Stomach (tissue), 9 donors: Measurements from ENCODE around the gene DISC1. TPM values are rescaled to one million over a fixed set of nuclear protein-coding genes. Genes with fewer than 3 reads are reported as not detected.

ENCODE experiments used
- DNase-seq, 2 donors: peaks; one replicate each; pipeline versions ENCODE4 v3.0.0 to v3.0.0-alpha.2; 2013 to 2019
- H3K27ac ChIP-seq, 5 donors: fragments of 200-600 bp in 4 of 5; sonication (generic) in 4 of 5; one replicate each; pipeline ENCODE4 v1.5.1; 2013 to 2019; ENCODE audit warnings: mild to moderate bottlenecking in 1 of 5, moderate library complexity in 1 of 5
- H3K27me3 ChIP-seq, 3 donors: fragments of 200-600 bp; sonication (generic); one replicate each; pipeline ENCODE4 v1.5.1; 2017 to 2019; ENCODE audit warnings: mixed run types in 1 of 3
- H3K36me3 ChIP-seq, 4 donors: fragments of 200-600 bp; sonication (generic); 1 replicate in 3 of 4; 2 replicates in 1 of 4; pipeline ENCODE4 v1.5.1; 2016 to 2019
- H3K4me1 ChIP-seq, 4 donors: fragments of 200-600 bp; sonication (generic); one replicate each; pipeline ENCODE4 v1.5.1; 2016 to 2019
- H3K4me3 ChIP-seq, 4 donors: fragments of 200-600 bp; sonication (generic) in 3 of 4; one replicate each; pipeline ENCODE4 v1.5.1; 2016 to 2019; ENCODE audit warnings: mild to moderate bottlenecking in 1 of 4
- H3K9me3 ChIP-seq, 4 donors: fragments of 200-600 bp; sonication (generic); one replicate each; pipeline ENCODE4 v1.5.1; 2016 to 2019
- CTCF ChIP-seq, 7 experiments: fragments of 450-650 bp in 4 of 7; fragments of 200-600 bp in 3 of 7; sonication (generic) in 3 of 7; IDR thresholded peaks; one replicate each; pipeline ENCODE4 v1.5.1; 2016 to 2019; ENCODE audit warnings: antibody characterized with exemption in 7 of 7, control low read depth in 2 of 7, mild to moderate bottlenecking in 1 of 7
- EP300 ChIP-seq: sonication (generic); formaldehyde crosslinking; IDR thresholded peaks from one replicate; pipeline ENCODE4 v1.6.1; 2017; ENCODE audit warnings: antibody characterized with exemption
- POLR2A ChIP-seq, 4 donors: fragments of 450-650 bp; IDR thresholded peaks; one replicate each; pipeline ENCODE4 v1.6.1; 2016; ENCODE audit warnings: antibody characterized with exemption in 4 of 4, control low read depth in 2 of 4, mild to moderate bottlenecking in 1 of 4, moderate library complexity in 1 of 4
- POLR2AphosphoS5 ChIP-seq, 3 donors: sonication (generic); formaldehyde crosslinking; IDR thresholded peaks; one replicate each; pipeline ENCODE4 v1.6.1; 2016; ENCODE audit warnings: antibody characterized with exemption in 3 of 3
- WGBS, 5 donors: extraction: QIAGEN DNeasy Blood & Tissue Kit in 3 of 5; methylation state at CpG; one replicate each; pipeline versions ENCODE4 v1.1.5 to v1.1.7; 2013 to 2018; 5-methylcytosine and 5-hydroxymethylcytosine counted together
- intact Hi-C: fragments of 100-400 bp; cut with DNase I; formaldehyde crosslinking; loops from one replicate; pipeline ENCODE4 v1.15.1; 2023; ENCODE audit warnings: low total_unique reads
- polyA plus RNA-seq, 3 donors: library from polyadenylated mRNA; stranded (reverse); fragments of 200-250 nt; gene quantifications; one replicate each; pipeline ENCODE4 v1.2.3, GENCODE V29; 2013
- total RNA-seq, 5 donors: library from RNA; depleted of rRNA; stranded (reverse); fragments of >200 nt; gene quantifications; one replicate each; pipeline versions ENCODE4 v1.1.0 to v1.2.3, GENCODE V29; 2014 to 2016
- donor health status: healthy with polysubstance abuse.
- donor health status: Bipolar disorder and iron deficiency.
- donor health status: healthy.

Gene DISC1
- total and polyA plus RNA-seq, 8 donors: 0.43 to 29.8 (median 1.6) TPM

DNA sequence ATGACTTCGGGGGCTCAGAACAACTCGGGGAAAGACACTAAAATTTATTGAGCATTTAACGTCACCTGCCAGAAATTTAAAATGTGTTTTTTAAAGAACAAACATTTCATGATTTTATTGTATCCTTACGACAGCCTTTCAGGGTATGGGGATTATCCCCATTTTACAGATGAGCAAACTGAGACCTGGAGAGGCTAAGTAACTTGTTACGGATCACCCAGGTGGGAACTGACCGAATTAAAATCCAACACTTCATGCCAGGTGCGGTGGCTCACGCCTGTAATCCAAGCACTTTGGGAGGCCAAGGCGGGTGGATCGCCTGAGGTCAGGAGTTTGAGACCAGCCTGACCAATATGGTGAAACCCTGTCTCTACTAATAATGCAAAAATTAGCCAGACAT, 50.9 kb downstream of the DISC1 start:
- no peak for DNase-seq
- H3K27me3 ChIP-seq: no peaks in the 10 kb centered on the region
- H3K4me1 ChIP-seq: no peaks in the 10 kb centered on the region
- H3K36me3 ChIP-seq: no peaks in the 10 kb centered on the region
- TF ChIP-seq CTCF (IDR thresholded peaks at IDR 0.05) (no peak), POLR2A (IDR thresholded peaks at IDR 0.05) (no peak)
- WGBS, 5 donors: 93 to 98% (median 95%) methylated on average over 10 of the region's 10 CpGs
- no peaks in the 10 kb centered on the region for H3K9me3 ChIP-seq
- H3K27ac ChIP-seq: no peak overlapping the region
- intact Hi-C loops: no loop called here
- H3K4me3 ChIP-seq: no peak overlapping the region

- Histone ChIP-seq H3K4me1 (no peaks in the 10 kb centered on the region), H3K4me3 (no peak overlapping the region), H3K36me3 (no peaks in the 10 kb centered on the region), H3K9me3 (no peaks in the 10 kb centered on the region), H3K27ac (no peak overlapping the region), H3K27me3 (no peaks in the 10 kb centered on the region)
- intact Hi-C loops: no loop called here
- 66 to 73% (median 69%) methylated on average over 7 of the region's 7 CpGs for WGBS, 5 donors
- TF ChIP-seq POLR2AphosphoS5 (IDR thresholded peaks at IDR 0.05) (no peak), CTCF (IDR thresholded peaks at IDR 0.05) (no peak), POLR2A (IDR thresholded peaks at IDR 0.05) (no peak), EP300 (no peak)
- DNase-seq: no peak
Measured at GRCh38 chr1:231678011-231678432, 51.4 kb downstream of the DISC1 start.

GRCh38 chr1:231679109-231679508, 52.5 kb downstream of the DISC1 start:
- WGBS, 5 donors: 81 to 94% (median 87%) methylated on average over 2 of the region's 2 CpGs
- no peaks in the 10 kb centered on the region for H3K9me3 ChIP-seq
- intact Hi-C loops: no loop called here
- TF ChIP-seq EP300 (no peak), POLR2A (IDR thresholded peaks at IDR 0.05) (no peak)
- DNase-seq: no peak
- H3K36me3 ChIP-seq: no peaks in the 10 kb centered on the region
- H3K27ac ChIP-seq: no peak overlapping the region
- H3K4me3 ChIP-seq: no peak overlapping the region
- H3K4me1 ChIP-seq: peaks cover 0 to 4% (median 2%) of the 10 kb centered on the region in 4 donors
- no peaks in the 10 kb centered on the region for H3K27me3 ChIP-seq

DNA sequence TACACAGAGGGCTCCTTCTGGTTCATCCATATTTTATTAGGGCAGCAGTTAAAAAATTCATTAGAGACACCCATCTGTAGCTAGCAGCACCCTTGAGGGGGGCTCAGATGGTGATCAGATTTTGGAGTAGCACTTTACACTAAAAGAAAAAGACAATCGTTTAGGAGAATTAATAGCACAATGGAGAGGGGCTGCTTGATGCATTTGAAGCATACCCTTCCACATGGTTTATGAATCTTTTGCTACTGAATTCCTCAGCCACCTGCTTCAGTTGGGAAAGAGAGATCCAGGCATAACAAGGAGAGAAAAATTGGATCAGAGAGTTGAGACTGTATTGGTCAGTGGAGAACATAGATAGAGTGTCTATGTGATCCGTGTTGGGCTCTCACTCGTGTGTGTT, 54.4 kb downstream of the DISC1 start:
- no peak for TF ChIP-seq CTCF (IDR thresholded peaks at IDR 0.05)
- TF ChIP-seq EP300: no peak
- TF ChIP-seq POLR2AphosphoS5 (IDR thresholded peaks at IDR 0.05): no peak
- TF ChIP-seq POLR2A (IDR thresholded peaks at IDR 0.05): no peak
- intact Hi-C loops: no loop called here
- peaks cover 0 to 3% (median under 1%) of the 10 kb centered on the region in 4 donors for H3K9me3 ChIP-seq

GRCh38 chr1:231682779-231683178, 56.2 kb downstream of the DISC1 start:
- no peak overlapping the region for H3K27ac ChIP-seq
- 75 to 83% (median 79%) methylated on average over 3 of the region's 3 CpGs for WGBS, 5 donors

More for the DNA sequence above, 54.4 kb downstream of the DISC1 start:
- WGBS, 5 donors: 82 to 89% (median 87%) methylated on average over 3 of the region's 3 CpGs
- Histone ChIP-seq H3K4me3 (no peak overlapping the region), H3K4me1 (peaks cover 0 to 12% (median 2%) of the 10 kb centered on the region in 4 donors), H3K27ac (no peak overlapping the region), H3K27me3 (no peaks in the 10 kb centered on the region), H3K36me3 (no peaks in the 10 kb centered on the region)
- no peak for DNase-seq

More at GRCh38 chr1:231682779-231683178, 56.2 kb downstream of the DISC1 start:
- Histone ChIP-seq H3K9me3 (peaks cover 0 to 12% (median 9%) of the 10 kb centered on the region in 4 donors), H3K27me3 (no peaks in the 10 kb centered on the region), H3K36me3 (no peaks in the 10 kb centered on the region), H3K4me1 (peaks cover 0 to 12% (median 2%) of the 10 kb centered on the region in 4 donors), H3K4me3 (no peak overlapping the region)
- DNase-seq: no peak
- intact Hi-C loops: no loop called here
- TF ChIP-seq POLR2A (IDR thresholded peaks at IDR 0.05) (no peak), POLR2AphosphoS5 (IDR thresholded peaks at IDR 0.05) (no peak), CTCF (IDR thresholded peaks at IDR 0.05) (no peak), EP300 (no peak)
